BJ (cell line): ENCODE data around the gene ALOXE3. TPM values are rescaled to one million over a fixed set of nuclear protein-coding genes. Genes with fewer than 3 reads are reported as not detected.

ENCODE experiments used
- CTCF ChIA-PET: fragments of 350-600 bp; formaldehyde crosslinking; extraction: SDS; loops from one replicate; lab custom pipeline; 2021; ENCODE audit warnings: antibody characterized with exemption, inconsistent platforms; lab: Yijun Ruan, JAX
- POLR2A ChIA-PET: fragments of 300-600 bp; sonication (Branson Sonifier 250); formaldehyde crosslinking; extraction: SDS; loops from one replicate; lab custom pipeline; 2021; ENCODE audit warnings: antibody characterized with exemption; lab: Charles Lee
- DNase-seq: peaks from one replicate; pipeline ENCODE4 v3.0.0-alpha.2; 2011; ENCODE audit warnings: low read depth
- H3K27me3 ChIP-seq: 2 replicates; pipeline ENCODE4 v1.6.0; 2011; ENCODE audit warnings: low read length; ENCODE audit not compliant: control insufficient read depth, insufficient read depth
- H3K36me3 ChIP-seq: 2 replicates; pipeline ENCODE4 v1.5.1; 2011; ENCODE audit warnings: low read length; ENCODE audit not compliant: control insufficient read depth, insufficient read depth
- H3K4me3 ChIP-seq: 2 replicates; pipeline ENCODE4 v1.5.1; 2011; ENCODE audit warnings: low read depth, mild to moderate bottlenecking, control low read depth, low read length
- polyA plus RNA-seq: library from polyadenylated mRNA; depleted of rRNA; stranded (reverse); fragments of >200 nt; gene quantifications from 2 replicates; pipeline ENCODE4 v1.2.3, GENCODE V29; 2011
- TF ChIP-seq, protein P1 (sequence below): IDR thresholded peaks from 2 replicates; pipeline ENCODE4 v1.5.1; 2011; ENCODE audit warnings: low read depth, mild to moderate bottlenecking, control low read depth, inconsistent platforms, low read length, moderate library complexity; ENCODE audit not compliant: insufficient read depth

The ALOXE3 gene
- polyA plus RNA-seq, 1 experiment: 0.10 TPM

DNA sequence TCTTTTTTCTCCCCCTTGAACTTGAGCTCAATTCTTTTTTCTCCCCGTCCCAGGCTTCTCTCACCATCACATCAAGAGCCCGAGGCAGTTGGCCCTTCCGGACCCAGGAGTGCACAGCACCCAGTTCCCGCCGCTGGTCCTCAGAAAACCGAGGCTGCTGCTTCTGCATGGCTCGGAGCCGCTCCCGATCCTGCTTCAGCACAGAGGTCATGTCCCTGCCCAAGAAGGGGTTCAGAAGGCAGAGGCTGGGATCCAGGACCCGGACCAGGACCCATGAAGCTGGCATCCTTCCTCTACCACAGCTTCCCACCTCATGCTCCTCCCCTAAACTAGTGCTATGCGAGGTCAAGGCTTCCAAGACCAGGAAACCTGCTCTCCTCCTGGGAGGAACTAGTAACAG lies 23.4 kb upstream of the ALOXE3 start:
- CTCF ChIA-PET: interaction anchor here (1.1 to 1.7 kb wide), 3 partner anchors 9 to 16 kb away, joined by 3 to 5 read pairs (median 4); no protein-coding TSS in a partner anchor
- POLR2A ChIA-PET: no interaction called here
- no peak for DNase-seq
- TF ChIP-seq, protein P1, sequence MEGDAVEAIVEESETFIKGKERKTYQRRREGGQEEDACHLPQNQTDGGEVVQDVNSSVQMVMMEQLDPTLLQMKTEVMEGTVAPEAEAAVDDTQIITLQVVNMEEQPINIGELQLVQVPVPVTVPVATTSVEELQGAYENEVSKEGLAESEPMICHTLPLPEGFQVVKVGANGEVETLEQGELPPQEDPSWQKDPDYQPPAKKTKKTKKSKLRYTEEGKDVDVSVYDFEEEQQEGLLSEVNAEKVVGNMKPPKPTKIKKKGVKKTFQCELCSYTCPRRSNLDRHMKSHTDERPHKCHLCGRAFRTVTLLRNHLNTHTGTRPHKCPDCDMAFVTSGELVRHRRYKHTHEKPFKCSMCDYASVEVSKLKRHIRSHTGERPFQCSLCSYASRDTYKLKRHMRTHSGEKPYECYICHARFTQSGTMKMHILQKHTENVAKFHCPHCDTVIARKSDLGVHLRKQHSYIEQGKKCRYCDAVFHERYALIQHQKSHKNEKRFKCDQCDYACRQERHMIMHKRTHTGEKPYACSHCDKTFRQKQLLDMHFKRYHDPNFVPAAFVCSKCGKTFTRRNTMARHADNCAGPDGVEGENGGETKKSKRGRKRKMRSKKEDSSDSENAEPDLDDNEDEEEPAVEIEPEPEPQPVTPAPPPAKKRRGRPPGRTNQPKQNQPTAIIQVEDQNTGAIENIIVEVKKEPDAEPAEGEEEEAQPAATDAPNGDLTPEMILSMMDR: no peak
- Histone ChIP-seq H3K36me3 (peaks cover 42% of the 10 kb centered on the region), H3K4me3 (no peak overlapping the region), H3K27me3 (no peaks in the 10 kb centered on the region)

DNA sequence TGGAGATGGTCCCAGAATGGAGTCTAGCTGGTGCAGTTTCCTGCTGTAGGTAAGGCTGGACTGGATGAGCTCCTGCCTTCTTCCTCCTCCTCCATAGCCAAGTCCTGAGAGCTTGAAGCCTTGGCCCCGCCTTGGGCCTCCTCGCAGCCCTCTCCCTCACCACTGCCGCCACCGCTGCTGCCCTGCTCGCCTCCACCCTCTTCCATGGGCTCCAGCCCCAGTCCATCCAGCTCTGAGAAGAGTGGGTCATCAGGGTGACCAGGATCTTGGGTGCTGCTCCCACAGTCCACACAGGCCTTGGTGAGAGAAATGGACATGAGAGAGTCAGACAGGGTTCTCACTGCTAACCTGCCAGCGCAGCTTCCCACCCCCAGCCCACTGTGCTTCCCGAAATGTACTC lies 22.7 kb upstream of the ALOXE3 start:
- TF ChIP-seq, protein P1: no peak
- Histone ChIP-seq H3K4me3 (no peak overlapping the region), H3K27me3 (no peaks in the 10 kb centered on the region), H3K36me3 (peaks cover 36% of the 10 kb centered on the region)
- ChIA-PET CTCF (interaction anchor here (0.6 to 1.7 kb wide), 6 partner anchors 10 to 79 kb away, joined by 3 to 5 read pairs (median 3); partner anchors contain the start of gene ALOXE3), POLR2A (no interaction called here)
- DNase-seq: no peak

DNA sequence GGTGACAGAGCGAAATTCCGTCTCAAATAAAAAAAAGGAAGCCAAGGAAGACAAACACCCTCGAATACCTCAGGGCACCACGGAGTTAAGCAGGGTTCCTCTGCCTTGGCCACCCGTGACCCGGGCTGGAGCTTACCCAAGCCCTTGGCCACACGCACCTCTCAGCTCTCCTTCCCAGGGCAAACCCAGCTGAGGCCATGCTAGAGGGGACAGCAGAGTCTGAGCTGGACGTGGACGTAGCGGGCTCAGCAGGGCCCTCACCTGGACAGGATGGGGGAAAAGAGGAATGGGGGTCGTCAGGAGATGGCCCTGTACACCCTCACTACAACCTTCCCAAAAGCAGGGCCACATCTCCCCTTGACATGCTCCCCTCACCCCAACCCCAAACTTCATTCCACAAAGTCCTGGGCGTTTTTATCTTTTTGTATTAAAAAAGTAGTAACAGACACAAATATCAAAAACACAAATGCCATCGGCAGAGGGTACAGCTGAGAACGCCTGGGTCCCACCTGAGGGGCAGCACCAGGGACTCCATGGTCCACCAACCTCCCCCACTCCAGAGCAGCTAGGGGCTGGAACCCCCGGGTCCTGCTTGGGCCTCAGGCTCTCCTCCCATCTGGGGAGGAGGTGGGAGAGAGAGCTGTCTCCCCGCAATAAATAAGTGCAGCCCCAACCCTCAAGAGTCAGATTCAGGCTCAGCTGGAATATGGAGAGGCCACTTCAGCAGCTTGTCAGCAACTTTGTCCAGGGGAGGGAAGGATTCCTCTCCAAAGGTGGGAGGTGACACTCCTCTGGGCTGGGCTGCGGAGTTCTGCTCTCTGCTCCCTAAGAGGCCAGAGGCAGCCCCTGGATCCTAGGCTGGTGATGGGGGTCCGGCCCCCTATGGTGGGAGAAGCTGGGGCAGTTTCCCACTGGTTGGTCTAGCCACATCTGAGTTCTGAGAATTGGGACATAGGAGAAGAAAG lies 22.0 kb upstream of the ALOXE3 start:
- ChIA-PET POLR2A (no interaction called here), CTCF (interaction anchor here (0.6 to 3.3 kb wide), 10 partner anchors 10 to 80 kb away, joined by 3 to 31 read pairs (median 4); partner anchors contain the start of gene ALOXE3)
- Histone ChIP-seq H3K36me3 (peaks cover 30% of the 10 kb centered on the region), H3K4me3 (no peak overlapping the region), H3K27me3 (no peaks in the 10 kb centered on the region)
- TF ChIP-seq, protein P1: no peak
- no peak for DNase-seq

DNA sequence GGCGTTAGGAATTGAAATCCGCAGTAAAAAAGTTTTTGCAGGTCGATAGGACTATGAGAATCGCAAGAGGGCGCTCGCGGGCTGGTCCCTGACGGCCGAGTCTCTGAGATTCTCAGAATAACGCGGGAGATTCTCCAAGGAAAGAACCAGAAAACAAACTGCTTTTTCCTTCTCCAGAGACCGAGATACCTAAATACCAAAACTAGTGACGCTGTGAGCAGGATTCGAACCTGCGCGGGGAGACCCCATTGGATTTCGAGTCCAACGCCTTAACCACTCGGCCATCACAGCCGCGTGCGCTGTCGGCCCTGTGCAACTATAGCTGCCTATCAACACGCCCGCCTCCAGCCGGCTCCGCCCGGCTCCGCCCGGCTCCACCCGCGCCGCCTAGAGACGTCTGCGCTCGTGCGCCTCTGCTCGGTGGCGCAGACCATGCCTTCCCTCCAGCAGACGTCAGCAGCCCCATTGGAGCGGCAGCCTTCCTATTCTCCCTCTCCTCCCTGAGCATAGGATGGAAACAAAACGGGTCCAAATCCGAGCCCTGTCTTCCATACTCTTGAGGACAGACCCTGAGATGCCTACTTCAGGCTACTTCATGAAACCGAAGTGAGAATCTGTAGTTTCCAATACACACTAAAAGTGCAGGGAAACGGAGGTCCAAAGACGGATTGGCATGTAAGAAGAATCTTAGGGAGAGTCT lies 20.5 kb upstream of the ALOXE3 start:
- Histone ChIP-seq H3K4me3 (peak overlapping the region; percentile 47), H3K36me3 (peaks cover 19% of the 10 kb centered on the region), H3K27me3 (no peaks in the 10 kb centered on the region)
- TF ChIP-seq, protein P1: peak; percentile 86
- CTCF ChIA-PET: interaction anchor here (0.6 to 3.3 kb wide), 12 partner anchors 9 to 110 kb away, joined by 3 to 31 read pairs (median 6); partner anchors contain the start of genes ALOXE3 and HES7
- peak; percentile 92 for DNase-seq
- POLR2A ChIA-PET: interaction anchor here (1.1 to 1.9 kb wide), 2 partner anchors 18 to 20 kb away, joined by 6 to 16 read pairs; no protein-coding TSS in a partner anchor

DNA sequence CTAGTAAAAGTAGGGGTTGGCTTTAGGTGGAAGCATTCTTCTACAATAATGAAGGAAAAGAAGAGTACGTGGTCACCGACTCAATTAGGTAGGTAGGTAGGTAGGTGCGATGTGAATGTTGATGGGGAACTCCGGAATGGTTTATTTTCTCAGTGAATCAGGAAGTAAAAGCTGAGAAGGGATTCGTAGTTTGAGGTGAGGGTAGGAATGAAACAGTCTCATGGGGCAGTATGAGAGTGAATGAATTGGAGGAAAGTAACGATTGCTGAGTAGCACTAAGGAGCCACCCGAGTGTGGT lies 20.0 kb upstream of the ALOXE3 start:
- CTCF ChIA-PET: interaction anchor here (0.8 to 3.3 kb wide), 15 partner anchors 9 to 162 kb away, joined by 3 to 31 read pairs (median 4); partner anchors contain the start of genes ALOXE3 and HES7

More for the DNA sequence above, 20.0 kb upstream of the ALOXE3 start:
- Histone ChIP-seq H3K27me3 (no peaks in the 10 kb centered on the region), H3K4me3 (peak overlapping the region; percentile 31), H3K36me3 (peaks cover 17% of the 10 kb centered on the region)
- no peak for DNase-seq
- POLR2A ChIA-PET: interaction anchor here (0.6 to 1.9 kb wide), 3 partner anchors 18 to 35 kb away, joined by 4 to 16 read pairs (median 6); no protein-coding TSS in a partner anchor
- TF ChIP-seq, protein P1: no peak
